HEK293 (cell line): Measurements from ENCODE around the gene PSMD3.

ENCODE experiments used
- CTCF ChIA-PET: fragments of 350-600 bp; formaldehyde crosslinking; extraction: SDS; loops from one replicate; lab custom pipeline; 2021; ENCODE audit warnings: antibody characterized with exemption; lab: Yijun Ruan, JAX
- POLR2A ChIA-PET: fragments of 300-600 bp; formaldehyde crosslinking; extraction: SDS; loops from one replicate; lab custom pipeline; 2020; ENCODE audit warnings: antibody characterized with exemption, inconsistent platforms; lab: Yijun Ruan, JAX
- H3K27ac ChIP-seq: fragments of 200-500 bp; sonication (Bioruptor generic); 2 replicates; pipeline ENCODE4 v1.5.1; 2014; ENCODE audit warnings: low read depth, low read length, control low read depth, inconsistent platforms; ENCODE audit errors: extremely low read depth
- H3K36me3 ChIP-seq, 2 experiments: fragments of 200-500 bp in 1 of 2; sonication (Bioruptor generic) in 1 of 2; 1 replicate in 1 of 2; 2 replicates in 1 of 2; pipeline ENCODE4 v1.5.1; 2014 to 2017; ENCODE audit warnings: inconsistent platforms in 2 of 2, low read length in 2 of 2; ENCODE audit not compliant: control insufficient read depth in 2 of 2, insufficient read depth in 1 of 2
- H3K4me1 ChIP-seq: fragments of 200-500 bp; sonication (Bioruptor generic); 2 replicates; pipeline ENCODE4 v1.5.1; 2014; ENCODE audit warnings: mild to moderate bottlenecking, low read length, inconsistent platforms; ENCODE audit not compliant: control insufficient read depth, insufficient read depth
- H3K4me3 ChIP-seq: 2 replicates; pipeline ENCODE4 v1.5.1; 2011; ENCODE audit warnings: low read depth, mild to moderate bottlenecking, control low read depth, low read length, moderate library complexity
- H3K9me3 ChIP-seq: fragments of 200-500 bp; sonication (Bioruptor generic); 2 replicates; pipeline ENCODE4 v1.5.1; 2014; ENCODE audit warnings: low read depth, low read length, inconsistent platforms; ENCODE audit not compliant: control insufficient read depth, insufficient read depth
- BCL11B ChIP-seq: fragments of 450-650 bp; formaldehyde crosslinking; IDR thresholded peaks from 2 replicates; pipeline ENCODE4 v1.5.1; 2016; ENCODE audit warnings: low read depth, missing biosample characterization, missing genetic modification characterization
- HOXD13 ChIP-seq: sonication (generic); formaldehyde crosslinking; IDR thresholded peaks from 2 replicates; pipeline ENCODE4 v1.8.0; 2022; ENCODE audit warnings: missing genetic modification reagents, borderline replicate concordance
- KLF10 ChIP-seq: fragments of 450-650 bp; IDR thresholded peaks from 2 replicates; pipeline ENCODE4 v1.5.1; 2018; ENCODE audit warnings: missing biosample characterization, mild to moderate bottlenecking, missing genetic modification characterization
- SP7 ChIP-seq: fragments of 450-650 bp; formaldehyde crosslinking; IDR thresholded peaks from 2 replicates; pipeline ENCODE4 v1.5.1; 2016; ENCODE audit warnings: missing biosample characterization, missing genetic modification characterization
- WT1 ChIP-seq: fragments of 450-650 bp; formaldehyde crosslinking; IDR thresholded peaks from 2 replicates; pipeline ENCODE4 v1.5.1; 2016; ENCODE audit warnings: missing biosample characterization, missing genetic modification characterization
- ZBTB1 ChIP-seq: fragments of 450-650 bp; formaldehyde crosslinking; IDR thresholded peaks from 2 replicates; pipeline ENCODE4 v1.5.1; 2016; ENCODE audit warnings: missing biosample characterization, missing genetic modification characterization
- ZBTB17 ChIP-seq: fragments of 450-650 bp; formaldehyde crosslinking; IDR thresholded peaks from 2 replicates; pipeline ENCODE4 v1.5.1; 2016; ENCODE audit warnings: missing biosample characterization, missing genetic modification characterization
- ZNF10 ChIP-seq: fragments of 450-650 bp; formaldehyde crosslinking; IDR thresholded peaks from 2 replicates; pipeline ENCODE4 v1.5.1; 2017; ENCODE audit warnings: missing biosample characterization, missing genetic modification characterization
- ZNF157 ChIP-seq: fragments of 450-650 bp; formaldehyde crosslinking; IDR thresholded peaks from 2 replicates; pipeline ENCODE4 v1.5.1; 2016; ENCODE audit warnings: missing biosample characterization, missing genetic modification characterization
- ZNF24 ChIP-seq: fragments of 450-650 bp; formaldehyde crosslinking; IDR thresholded peaks from 2 replicates; pipeline ENCODE4 v1.5.1; 2016; ENCODE audit warnings: missing biosample characterization, missing genetic modification characterization
- ZNF311 ChIP-seq: fragments of 450-650 bp; formaldehyde crosslinking; IDR thresholded peaks from 2 replicates; pipeline ENCODE4 v1.5.1; 2017; ENCODE audit warnings: missing biosample characterization, missing genetic modification characterization, borderline replicate concordance
- ZNF335 ChIP-seq: fragments of 450-650 bp; formaldehyde crosslinking; conservative IDR thresholded peaks from 2 replicates; pipeline ENCODE4 v1.5.1; 2016; ENCODE audit warnings: missing biosample characterization, missing genetic modification characterization
- ZNF394 ChIP-seq: fragments of 450-650 bp; formaldehyde crosslinking; IDR thresholded peaks from 2 replicates; pipeline ENCODE4 v1.5.1; 2016; ENCODE audit warnings: missing biosample characterization, missing genetic modification characterization, mild to moderate bottlenecking, moderate library complexity, borderline replicate concordance
- ZNF404 ChIP-seq: fragments of 450-650 bp; formaldehyde crosslinking; IDR thresholded peaks from 2 replicates; pipeline ENCODE4 v1.5.1; 2017; ENCODE audit warnings: missing biosample characterization, missing genetic modification characterization
- ZNF423 ChIP-seq: fragments of 450-650 bp; formaldehyde crosslinking; IDR thresholded peaks from 2 replicates; pipeline ENCODE4 v1.5.1; 2016; ENCODE audit warnings: missing biosample characterization, missing genetic modification characterization
- ZNF510 ChIP-seq: fragments of 450-650 bp; formaldehyde crosslinking; IDR thresholded peaks from 2 replicates; pipeline ENCODE4 v1.5.1; 2018; ENCODE audit warnings: mild to moderate bottlenecking, missing genetic modification characterization, missing biosample characterization; ENCODE audit not compliant: insufficient replicate concordance
- ZNF544 ChIP-seq: fragments of 450-650 bp; formaldehyde crosslinking; IDR thresholded peaks from 2 replicates; pipeline ENCODE4 v1.5.0; 2017; ENCODE audit warnings: missing biosample characterization, missing genetic modification characterization
- ZNF600 ChIP-seq: fragments of 450-650 bp; formaldehyde crosslinking; IDR thresholded peaks from 2 replicates; pipeline ENCODE4 v1.5.1; 2016; ENCODE audit warnings: missing biosample characterization, missing genetic modification characterization
- ZNF610 ChIP-seq: fragments of 450-650 bp; formaldehyde crosslinking; IDR thresholded peaks from 2 replicates; pipeline ENCODE4 v1.5.1; 2016; ENCODE audit warnings: missing biosample characterization, missing genetic modification characterization, borderline replicate concordance
- TF ChIP-seq, protein P1 (sequence below): fragments of 450-650 bp; formaldehyde crosslinking; IDR thresholded peaks from 2 replicates; pipeline ENCODE4 v1.5.1; 2017; ENCODE audit warnings: missing biosample characterization, missing genetic modification characterization
- TF ChIP-seq, protein P2 (sequence below): fragments of 450-650 bp; formaldehyde crosslinking; IDR thresholded peaks from 2 replicates; pipeline ENCODE4 v1.5.1; 2016; ENCODE audit warnings: missing biosample characterization, missing genetic modification characterization, borderline replicate concordance

Gene PSMD3

DNA sequence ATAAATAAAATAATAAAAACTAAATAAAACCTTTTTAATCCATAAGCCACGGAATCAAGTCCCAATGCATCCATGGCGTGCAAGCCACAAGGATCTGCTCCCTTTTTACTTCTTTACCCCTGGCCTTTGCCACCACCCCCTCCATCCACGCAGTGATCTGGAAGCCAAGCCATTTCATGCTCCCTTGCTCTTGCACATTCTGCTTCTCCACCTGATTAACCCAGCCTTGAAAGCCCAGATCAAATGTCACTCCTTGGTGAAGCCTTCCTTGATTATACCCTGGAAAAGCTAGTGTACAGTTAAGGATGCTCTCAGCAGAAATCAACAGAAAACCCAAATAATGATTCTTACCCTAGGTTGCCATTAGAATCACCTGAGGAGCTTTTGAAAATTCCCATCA lies 43.2 kb upstream of the PSMD3 start:
- CTCF ChIA-PET = interaction anchor here (0.6 to 3.8 kb wide), 4 partner anchors 15 to 98 kb away, joined by 3 to 35 read pairs (median 4); no protein-coding TSS in a partner anchor

DNA sequence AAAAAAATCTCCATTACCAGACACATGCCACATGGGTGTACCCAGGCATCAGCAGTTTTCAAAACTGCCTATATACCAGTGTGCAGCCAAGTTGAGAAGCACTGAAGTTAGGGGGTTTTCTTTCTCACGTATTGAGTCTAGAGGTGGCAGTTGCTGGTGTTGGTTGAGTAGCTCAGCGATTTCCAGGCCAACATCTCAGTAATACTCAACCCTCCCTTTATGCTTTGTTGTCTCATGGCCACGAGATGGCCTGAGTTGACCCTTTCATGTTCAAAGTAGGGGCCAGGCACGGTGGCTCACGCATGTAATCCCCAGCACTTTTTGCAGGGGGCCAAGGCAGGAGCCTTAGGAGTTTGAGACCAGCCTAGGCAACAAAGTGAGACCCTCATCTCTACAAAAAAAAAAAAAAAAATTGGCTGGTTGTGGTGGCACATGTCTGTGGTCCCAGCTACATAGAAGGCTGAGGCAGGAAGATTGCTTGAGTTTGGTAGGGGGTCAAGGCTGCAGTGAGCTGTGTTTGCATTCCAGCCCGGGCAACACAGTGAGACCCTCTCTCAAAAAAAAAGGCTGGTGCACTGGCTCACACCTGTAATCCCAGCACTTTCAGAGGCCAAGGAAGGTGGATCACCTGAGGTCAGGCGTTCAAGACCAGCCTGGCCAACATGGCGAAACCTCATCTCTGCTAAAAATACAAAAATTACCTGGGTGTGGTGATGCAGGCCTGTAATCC lies 42.3 kb upstream of the PSMD3 start:
- ChIA-PET CTCF (interaction anchor here (0.6 to 3.8 kb wide), 12 partner anchors 9 to 235 kb away, joined by 3 to 35 read pairs (median 6); partner anchors contain the start of gene PSMD3), POLR2A (interaction anchor here (1.0 kb wide), 1 partner anchor 9 kb away, joined by 3 read pairs; no protein-coding TSS in a partner anchor)
- H3K4me1 ChIP-seq = peaks cover 5% of the 10 kb centered on the region; the same call in 1 of the 2 replicates

More for the DNA sequence above, 43.2 kb upstream of the PSMD3 start:
- TF ChIP-seq ZNF600 (tag by site-specific recombination) = peak; percentile 31; the same call in 1 of the 2 replicates
- no peak for TF ChIP-seq ZNF24 (tag by site-specific recombination)
- TF ChIP-seq ZNF394 (tag by site-specific recombination) = peak; percentile 23; the same call in 1 of the 2 replicates
- no peak for TF ChIP-seq ZNF311
- TF ChIP-seq, protein P1, sequence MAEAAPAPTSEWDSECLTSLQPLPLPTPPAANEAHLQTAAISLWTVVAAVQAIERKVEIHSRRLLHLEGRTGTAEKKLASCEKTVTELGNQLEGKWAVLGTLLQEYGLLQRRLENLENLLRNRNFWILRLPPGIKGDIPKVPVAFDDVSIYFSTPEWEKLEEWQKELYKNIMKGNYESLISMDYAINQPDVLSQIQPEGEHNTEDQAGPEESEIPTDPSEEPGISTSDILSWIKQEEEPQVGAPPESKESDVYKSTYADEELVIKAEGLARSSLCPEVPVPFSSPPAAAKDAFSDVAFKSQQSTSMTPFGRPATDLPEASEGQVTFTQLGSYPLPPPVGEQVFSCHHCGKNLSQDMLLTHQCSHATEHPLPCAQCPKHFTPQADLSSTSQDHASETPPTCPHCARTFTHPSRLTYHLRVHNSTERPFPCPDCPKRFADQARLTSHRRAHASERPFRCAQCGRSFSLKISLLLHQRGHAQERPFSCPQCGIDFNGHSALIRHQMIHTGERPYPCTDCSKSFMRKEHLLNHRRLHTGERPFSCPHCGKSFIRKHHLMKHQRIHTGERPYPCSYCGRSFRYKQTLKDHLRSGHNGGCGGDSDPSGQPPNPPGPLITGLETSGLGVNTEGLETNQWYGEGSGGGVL (tag by site-specific recombination) = no peak
- TF ChIP-seq ZBTB17 (tag by site-specific recombination) = peak; percentile 48; the same call in 1 of the 2 replicates
- TF ChIP-seq ZNF10 (tag by site-specific recombination) = peak; percentile 83
- no peaks in the 10 kb centered on the region for H3K36me3 ChIP-seq
- no peak overlapping the region for H3K4me3 ChIP-seq
- H3K4me1 ChIP-seq = peaks cover 5% of the 10 kb centered on the region; the same call in 1 of the 2 replicates
- POLR2A ChIA-PET = no interaction called here
- no peaks in the 10 kb centered on the region for H3K9me3 ChIP-seq
- H3K27ac ChIP-seq = no peak overlapping the region

DNA sequence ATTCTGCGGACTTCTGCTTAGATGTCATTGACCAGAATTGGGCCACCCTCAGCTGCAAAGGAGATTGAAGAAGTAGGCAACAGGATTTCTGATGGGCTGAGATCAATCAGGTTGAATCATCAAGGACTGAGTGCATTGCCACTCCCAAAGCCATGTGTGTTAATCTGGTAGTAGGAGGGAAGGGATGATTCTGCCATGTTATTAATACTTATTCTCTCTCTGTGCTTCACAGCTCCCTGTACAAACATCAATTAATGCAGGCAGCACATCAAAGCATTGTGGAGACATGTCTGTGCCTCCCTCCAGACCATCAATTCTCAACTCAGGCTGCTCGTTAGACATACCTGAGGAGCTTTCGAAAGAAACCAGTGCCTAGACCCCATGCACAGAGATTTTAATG lies 41.5 kb upstream of the PSMD3 start:
- Histone ChIP-seq H3K4me3 (no peak overlapping the region), H3K36me3 (no peaks in the 10 kb centered on the region), H3K27ac (no peak overlapping the region), H3K9me3 (no peaks in the 10 kb centered on the region), H3K4me1 (peaks cover 5% of the 10 kb centered on the region; the same call in 1 of the 2 replicates)
- ChIA-PET CTCF (interaction anchor here (0.6 to 3.8 kb wide), 15 partner anchors 9 to 266 kb away, joined by 3 to 35 read pairs (median 5); partner anchors contain the start of genes MIEN1 and PSMD3), POLR2A (interaction anchor here (0.5 to 1.2 kb wide), 3 partner anchors 10 to 209 kb away, joined by 3 to 4 read pairs (median 3); no protein-coding TSS in a partner anchor)
- TF ChIP-seq KLF10 (tag by site-specific recombination) (no peak), ZNF335 (peak; percentile 17; the same call in 1 of the 2 replicates), ZNF544 (tag by site-specific recombination) (no peak), SP7 (tag by site-specific recombination) (no peak)

More for the DNA sequence above, 42.3 kb upstream of the PSMD3 start:
- H3K9me3 ChIP-seq = no peaks in the 10 kb centered on the region
- TF ChIP-seq ZNF610 (tag by site-specific recombination) (no peak), ZNF404 (tag by site-specific recombination) (no peak), ZNF510 (no peak), ZBTB1 (no peak), ZNF423 (tag by site-specific recombination) (no peak), BCL11B (tag by site-specific recombination) (no peak), ZNF335 (no peak), ZNF157 (tag by site-specific recombination) (no peak), WT1 (no peak), HOXD13 (CRISPR knock-in tag) (no peak)
- TF ChIP-seq, protein P2, sequence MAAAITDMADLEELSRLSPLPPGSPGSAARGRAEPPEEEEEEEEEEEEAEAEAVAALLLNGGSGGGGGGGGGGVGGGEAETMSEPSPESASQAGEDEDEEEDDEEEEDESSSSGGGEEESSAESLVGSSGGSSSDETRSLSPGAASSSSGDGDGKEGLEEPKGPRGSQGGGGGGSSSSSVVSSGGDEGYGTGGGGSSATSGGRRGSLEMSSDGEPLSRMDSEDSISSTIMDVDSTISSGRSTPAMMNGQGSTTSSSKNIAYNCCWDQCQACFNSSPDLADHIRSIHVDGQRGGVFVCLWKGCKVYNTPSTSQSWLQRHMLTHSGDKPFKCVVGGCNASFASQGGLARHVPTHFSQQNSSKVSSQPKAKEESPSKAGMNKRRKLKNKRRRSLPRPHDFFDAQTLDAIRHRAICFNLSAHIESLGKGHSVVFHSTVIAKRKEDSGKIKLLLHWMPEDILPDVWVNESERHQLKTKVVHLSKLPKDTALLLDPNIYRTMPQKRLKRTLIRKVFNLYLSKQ (tag by site-specific recombination) = no peak
- TF ChIP-seq, all 188 proteins: peak for 0
- Histone ChIP-seq H3K27ac (no peak overlapping the region), H3K4me3 (no peak overlapping the region), H3K36me3 (no peaks in the 10 kb centered on the region)
